Measurements from ENCODE around the gene ARRB1. TPM values are rescaled to one million over a fixed set of nuclear protein-coding genes. Genes with fewer than 3 reads are reported as not detected.

ARRB1 gene
- total RNA-seq, 2 donors from 2014 or later, result 70.3 to 73.4 TPM

GRCh38 chr11:75324189-75324588 lies 27.3 kb downstream of the ARRB1 start:
- Histone ChIP-seq H3K9ac (ENCODE audit: low read depth in 2 of 2, low read length in 2 of 2) (peak overlapping the region in 1 of 2 donors; percentile 67), H3K4me3 (no peak overlapping the region), H3K36me3 (no peaks in the 10 kb centered on the region), H3K9me3 (no peaks in the 10 kb centered on the region), H3K27ac (peak overlapping the region; percentile 66), H3K4me1 (peaks cover 48% of the 10 kb centered on the region), H3K27me3 (no peaks in the 10 kb centered on the region)
- no peak for DNase-seq
- intact Hi-C loops (cut with DNase I), result no loop called here
- TF ChIP-seq, protein P1, sequence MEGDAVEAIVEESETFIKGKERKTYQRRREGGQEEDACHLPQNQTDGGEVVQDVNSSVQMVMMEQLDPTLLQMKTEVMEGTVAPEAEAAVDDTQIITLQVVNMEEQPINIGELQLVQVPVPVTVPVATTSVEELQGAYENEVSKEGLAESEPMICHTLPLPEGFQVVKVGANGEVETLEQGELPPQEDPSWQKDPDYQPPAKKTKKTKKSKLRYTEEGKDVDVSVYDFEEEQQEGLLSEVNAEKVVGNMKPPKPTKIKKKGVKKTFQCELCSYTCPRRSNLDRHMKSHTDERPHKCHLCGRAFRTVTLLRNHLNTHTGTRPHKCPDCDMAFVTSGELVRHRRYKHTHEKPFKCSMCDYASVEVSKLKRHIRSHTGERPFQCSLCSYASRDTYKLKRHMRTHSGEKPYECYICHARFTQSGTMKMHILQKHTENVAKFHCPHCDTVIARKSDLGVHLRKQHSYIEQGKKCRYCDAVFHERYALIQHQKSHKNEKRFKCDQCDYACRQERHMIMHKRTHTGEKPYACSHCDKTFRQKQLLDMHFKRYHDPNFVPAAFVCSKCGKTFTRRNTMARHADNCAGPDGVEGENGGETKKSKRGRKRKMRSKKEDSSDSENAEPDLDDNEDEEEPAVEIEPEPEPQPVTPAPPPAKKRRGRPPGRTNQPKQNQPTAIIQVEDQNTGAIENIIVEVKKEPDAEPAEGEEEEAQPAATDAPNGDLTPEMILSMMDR (IDR thresholded peaks at IDR 0.05), result no peak

- Histone ChIP-seq H3K9ac (ENCODE audit: low read depth in 2 of 2, low read length in 2 of 2) (peak overlapping the region in 1 of 2 donors; percentile 67), H3K27me3 (no peaks in the 10 kb centered on the region), H3K4me3 (no peak overlapping the region), H3K4me1 (peaks cover 47% of the 10 kb centered on the region), H3K27ac (peak overlapping the region; percentile 66), H3K9me3 (no peaks in the 10 kb centered on the region), H3K36me3 (no peaks in the 10 kb centered on the region)
- DNase-seq, result peak; percentile 75
- TF ChIP-seq, protein P1 (IDR thresholded peaks at IDR 0.05), result no peak
- intact Hi-C loops (cut with DNase I), result no loop called here
Observed at GRCh38 chr11:75323609-75324008, 27.9 kb downstream of the ARRB1 start.

DNA sequence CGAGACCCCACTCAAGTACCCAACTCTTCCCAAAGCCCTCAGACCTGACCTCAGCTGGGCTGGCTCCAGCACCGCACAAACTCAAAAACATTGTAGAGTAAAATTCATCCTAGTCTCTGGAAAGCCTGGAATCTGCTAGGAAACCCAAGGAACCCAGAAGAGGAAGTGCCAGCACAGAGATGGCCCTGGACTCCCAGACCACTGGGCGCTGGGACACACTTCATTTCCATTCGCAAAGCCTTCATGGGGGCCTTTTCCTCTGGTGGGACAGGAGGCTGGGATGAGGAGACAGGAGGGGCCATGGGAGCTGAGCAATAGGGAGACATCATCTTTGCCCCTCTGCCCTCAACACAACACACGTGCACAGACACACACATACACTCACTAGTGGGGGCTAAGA lies 30.8 kb downstream of the ARRB1 start:
- H3K36me3 ChIP-seq, result no peaks in the 10 kb centered on the region
- H3K9ac ChIP-seq (ENCODE audit: low read depth in 2 of 2, low read length in 2 of 2), result peak overlapping the region in 1 of 2 donors; percentile 73
- intact Hi-C loops (cut with DNase I), result no loop called here
- H3K27ac ChIP-seq, result peak overlapping the region; percentile 88
- no peak for DNase-seq
- TF ChIP-seq, protein P1 (IDR thresholded peaks at IDR 0.05), result no peak
- no peaks in the 10 kb centered on the region for H3K27me3 ChIP-seq
- no peaks in the 10 kb centered on the region for H3K9me3 ChIP-seq
- no peak overlapping the region for H3K4me3 ChIP-seq
- H3K4me1 ChIP-seq, result peaks cover 31% of the 10 kb centered on the region

GRCh38 chr11:75320046-75320618 lies 31.3 kb downstream of the ARRB1 start:
- Histone ChIP-seq H3K9ac (ENCODE audit: low read depth in 2 of 2, low read length in 2 of 2) (peak overlapping the region; percentile 41 to 73), H3K4me1 (peaks cover 29% of the 10 kb centered on the region), H3K27me3 (no peaks in the 10 kb centered on the region), H3K9me3 (no peaks in the 10 kb centered on the region), H3K4me3 (no peak overlapping the region), H3K36me3 (no peaks in the 10 kb centered on the region), H3K27ac (peak overlapping the region; percentile 88)
- TF ChIP-seq, protein P1 (IDR thresholded peaks at IDR 0.05), result no peak
- no peak for DNase-seq
- intact Hi-C loops (cut with DNase I), result no loop called here

DNA sequence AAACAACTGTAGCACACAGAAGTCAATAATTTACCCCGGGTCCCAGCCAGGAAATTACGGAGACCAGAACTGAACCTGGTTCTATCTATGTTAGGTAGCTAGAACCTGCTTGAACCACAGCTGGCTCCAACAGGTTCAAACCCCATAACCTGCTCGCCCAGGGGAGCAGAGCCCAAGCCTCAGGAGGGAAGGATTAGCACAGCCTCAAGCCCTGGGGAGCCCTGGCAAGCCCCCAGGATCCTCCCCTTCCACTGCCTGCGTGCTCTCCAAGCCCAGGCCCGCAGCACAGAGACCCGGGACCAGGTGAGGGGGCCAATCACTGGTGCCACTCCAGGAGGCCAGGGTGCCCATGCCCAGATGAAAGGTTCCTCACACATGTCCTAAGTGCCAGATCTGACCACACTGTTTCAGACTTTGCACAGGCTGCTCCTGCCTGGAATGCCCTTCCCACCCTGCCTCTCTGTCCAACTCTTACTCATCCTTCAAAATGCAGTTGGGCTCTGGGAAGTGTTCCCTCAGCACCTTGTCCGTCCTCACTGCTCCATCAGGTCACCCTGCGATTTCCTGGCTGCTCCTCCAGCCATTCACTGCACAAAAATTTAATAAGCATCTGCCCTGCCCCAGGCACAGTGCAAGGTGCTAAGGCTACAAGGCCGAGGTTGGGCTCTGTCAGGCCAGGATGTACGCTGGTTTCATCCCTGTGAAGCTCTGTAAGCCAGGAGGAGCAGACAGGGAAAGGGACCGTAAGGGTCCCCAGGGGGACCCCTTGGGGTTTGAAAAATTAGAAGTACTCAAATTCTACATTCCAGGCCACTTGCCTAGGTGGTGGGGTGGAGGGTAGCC lies 32.2 kb downstream of the ARRB1 start:
- H3K4me1 ChIP-seq, result peaks cover 32% of the 10 kb centered on the region
- H3K27ac ChIP-seq, result peak overlapping the region; percentile 88
- H3K36me3 ChIP-seq, result no peaks in the 10 kb centered on the region
- intact Hi-C loops (cut with DNase I), result no loop called here
- TF ChIP-seq, protein P1 (IDR thresholded peaks at IDR 0.05), result no peak
- no peaks in the 10 kb centered on the region for H3K9me3 ChIP-seq
- H3K27me3 ChIP-seq, result no peaks in the 10 kb centered on the region
- H3K4me3 ChIP-seq, result no peak overlapping the region
- H3K9ac ChIP-seq (ENCODE audit: low read depth in 2 of 2, low read length in 2 of 2), result peak overlapping the region; percentile 4 to 73
- DNase-seq, result peak; percentile 85

Measured in colonic mucosa (tissue), 4 donors.